ENCODE measurements around the gene ZNF311. TPM values are rescaled to one million over a fixed set of nuclear protein-coding genes. Genes with fewer than 3 reads are reported as not detected.

ZNF311 gene
- total and polyA plus RNA-seq, 2 of the 13 experiments (the other 11 are each of a cell fraction or from before 2014, with no cell fraction given) = not detected

DNA sequence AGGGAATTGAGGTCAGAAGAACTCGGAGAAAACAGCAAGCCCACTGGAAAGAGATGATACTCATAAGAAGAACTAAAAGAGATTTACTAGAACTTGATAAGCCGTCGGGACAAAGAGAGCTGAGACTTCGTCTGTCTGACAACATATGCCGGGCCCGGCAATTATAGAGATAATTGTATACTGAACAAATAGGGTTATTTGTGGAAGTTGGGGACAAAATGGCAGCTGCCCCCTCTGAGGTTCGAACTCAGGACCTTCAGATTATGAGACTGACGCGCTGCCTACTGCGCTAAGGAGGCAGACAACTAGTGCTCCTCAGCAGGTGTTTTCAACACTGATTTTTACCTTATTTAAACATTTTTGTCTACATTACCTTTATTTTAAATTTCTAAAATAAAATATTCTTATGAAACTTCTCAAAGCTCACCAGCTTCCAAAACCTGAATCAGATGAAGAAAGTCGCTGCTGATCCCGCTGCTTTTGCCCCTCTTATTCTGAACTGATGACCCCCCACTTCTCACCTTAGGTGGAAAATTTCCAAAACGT lies 52.0 kb downstream of the ZNF311 start (continued):
- TF ChIP-seq, protein P1, sequence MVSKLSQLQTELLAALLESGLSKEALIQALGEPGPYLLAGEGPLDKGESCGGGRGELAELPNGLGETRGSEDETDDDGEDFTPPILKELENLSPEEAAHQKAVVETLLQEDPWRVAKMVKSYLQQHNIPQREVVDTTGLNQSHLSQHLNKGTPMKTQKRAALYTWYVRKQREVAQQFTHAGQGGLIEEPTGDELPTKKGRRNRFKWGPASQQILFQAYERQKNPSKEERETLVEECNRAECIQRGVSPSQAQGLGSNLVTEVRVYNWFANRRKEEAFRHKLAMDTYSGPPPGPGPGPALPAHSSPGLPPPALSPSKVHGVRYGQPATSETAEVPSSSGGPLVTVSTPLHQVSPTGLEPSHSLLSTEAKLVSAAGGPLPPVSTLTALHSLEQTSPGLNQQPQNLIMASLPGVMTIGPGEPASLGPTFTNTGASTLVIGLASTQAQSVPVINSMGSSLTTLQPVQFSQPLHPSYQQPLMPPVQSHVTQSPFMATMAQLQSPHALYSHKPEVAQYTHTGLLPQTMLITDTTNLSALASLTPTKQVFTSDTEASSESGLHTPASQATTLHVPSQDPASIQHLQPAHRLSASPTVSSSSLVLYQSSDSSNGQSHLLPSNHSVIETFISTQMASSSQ (IDR thresholded peaks at IDR 0.05; ENCODE audit: low read depth) = 0 out of 2 replicates have a peak, but pooled peaks have one; percentile 46
- TF ChIP-seq, protein P1 (CRISPR knock-in tag; IDR thresholded peaks at IDR 0.05; ENCODE audit: borderline replicate concordance) = no peak
- TF ChIP-seq, protein P2, sequence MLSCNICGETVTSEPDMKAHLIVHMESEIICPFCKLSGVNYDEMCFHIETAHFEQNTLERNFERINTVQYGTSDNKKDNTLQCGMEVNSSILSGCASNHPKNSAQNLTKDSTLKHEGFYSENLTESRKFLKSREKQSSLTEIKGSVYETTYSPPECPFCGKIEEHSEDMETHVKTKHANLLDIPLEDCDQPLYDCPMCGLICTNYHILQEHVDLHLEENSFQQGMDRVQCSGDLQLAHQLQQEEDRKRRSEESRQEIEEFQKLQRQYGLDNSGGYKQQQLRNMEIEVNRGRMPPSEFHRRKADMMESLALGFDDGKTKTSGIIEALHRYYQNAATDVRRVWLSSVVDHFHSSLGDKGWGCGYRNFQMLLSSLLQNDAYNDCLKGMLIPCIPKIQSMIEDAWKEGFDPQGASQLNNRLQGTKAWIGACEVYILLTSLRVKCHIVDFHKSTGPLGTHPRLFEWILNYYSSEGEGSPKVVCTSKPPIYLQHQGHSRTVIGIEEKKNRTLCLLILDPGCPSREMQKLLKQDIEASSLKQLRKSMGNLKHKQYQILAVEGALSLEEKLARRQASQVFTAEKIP (CRISPR knock-in tag; IDR thresholded peaks at IDR 0.05; ENCODE audit: borderline replicate concordance) = no peak
- TF ChIP-seq KLF6 (CRISPR knock-in tag; IDR thresholded peaks at IDR 0.05) = peak; percentile 62; the same call in 1 of the 2 replicates
- no peak for TF ChIP-seq ATAD3A (CRISPR knock-in tag; IDR thresholded peaks at IDR 0.05)
- TF ChIP-seq MIXL1 (CRISPR knock-in tag; IDR thresholded peaks at IDR 0.05) = peak; percentile 94
- TF ChIP-seq, protein P3, sequence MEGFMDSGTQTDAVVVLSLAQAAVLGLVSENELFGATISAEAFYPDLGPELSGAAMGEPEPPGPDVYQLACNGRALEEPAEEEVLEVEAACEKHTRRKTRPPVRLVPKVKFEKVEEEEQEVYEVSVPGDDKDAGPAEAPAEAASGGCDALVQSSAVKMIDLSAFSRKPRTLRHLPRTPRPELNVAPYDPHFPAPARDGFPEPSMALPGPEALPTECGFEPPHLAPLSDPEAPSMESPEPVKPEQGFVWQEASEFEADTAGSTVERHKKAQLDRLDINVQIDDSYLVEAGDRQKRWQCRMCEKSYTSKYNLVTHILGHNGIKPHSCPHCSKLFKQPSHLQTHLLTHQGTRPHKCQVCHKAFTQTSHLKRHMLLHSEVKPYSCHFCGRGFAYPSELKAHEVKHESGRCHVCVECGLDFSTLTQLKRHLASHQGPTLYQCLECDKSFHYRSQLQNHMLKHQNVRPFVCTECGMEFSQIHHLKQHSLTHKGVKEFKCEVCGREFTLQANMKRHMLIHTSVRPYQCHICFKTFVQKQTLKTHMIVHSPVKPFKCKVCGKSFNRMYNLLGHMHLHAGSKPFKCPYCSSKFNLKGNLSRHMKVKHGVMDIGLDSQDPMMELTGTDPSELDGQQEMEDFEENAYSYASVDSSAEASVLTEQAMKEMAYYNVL (CRISPR knock-in tag; IDR thresholded peaks at IDR 0.05; ENCODE audit: borderline replicate concordance) = no peak
- peak; percentile 66 for TF ChIP-seq KDM2A (CRISPR knock-in tag; IDR thresholded peaks at IDR 0.05; ENCODE audit: borderline replicate concordance, low read depth)
- 0 out of 2 replicates have a peak, but pooled peaks have one; percentile 47 for TF ChIP-seq HDAC1 (CRISPR knock-in tag; IDR thresholded peaks at IDR 0.05)
- no peak for TF ChIP-seq ZFP36L2 (CRISPR knock-in tag; IDR thresholded peaks at IDR 0.05)
- TF ChIP-seq, protein P4, sequence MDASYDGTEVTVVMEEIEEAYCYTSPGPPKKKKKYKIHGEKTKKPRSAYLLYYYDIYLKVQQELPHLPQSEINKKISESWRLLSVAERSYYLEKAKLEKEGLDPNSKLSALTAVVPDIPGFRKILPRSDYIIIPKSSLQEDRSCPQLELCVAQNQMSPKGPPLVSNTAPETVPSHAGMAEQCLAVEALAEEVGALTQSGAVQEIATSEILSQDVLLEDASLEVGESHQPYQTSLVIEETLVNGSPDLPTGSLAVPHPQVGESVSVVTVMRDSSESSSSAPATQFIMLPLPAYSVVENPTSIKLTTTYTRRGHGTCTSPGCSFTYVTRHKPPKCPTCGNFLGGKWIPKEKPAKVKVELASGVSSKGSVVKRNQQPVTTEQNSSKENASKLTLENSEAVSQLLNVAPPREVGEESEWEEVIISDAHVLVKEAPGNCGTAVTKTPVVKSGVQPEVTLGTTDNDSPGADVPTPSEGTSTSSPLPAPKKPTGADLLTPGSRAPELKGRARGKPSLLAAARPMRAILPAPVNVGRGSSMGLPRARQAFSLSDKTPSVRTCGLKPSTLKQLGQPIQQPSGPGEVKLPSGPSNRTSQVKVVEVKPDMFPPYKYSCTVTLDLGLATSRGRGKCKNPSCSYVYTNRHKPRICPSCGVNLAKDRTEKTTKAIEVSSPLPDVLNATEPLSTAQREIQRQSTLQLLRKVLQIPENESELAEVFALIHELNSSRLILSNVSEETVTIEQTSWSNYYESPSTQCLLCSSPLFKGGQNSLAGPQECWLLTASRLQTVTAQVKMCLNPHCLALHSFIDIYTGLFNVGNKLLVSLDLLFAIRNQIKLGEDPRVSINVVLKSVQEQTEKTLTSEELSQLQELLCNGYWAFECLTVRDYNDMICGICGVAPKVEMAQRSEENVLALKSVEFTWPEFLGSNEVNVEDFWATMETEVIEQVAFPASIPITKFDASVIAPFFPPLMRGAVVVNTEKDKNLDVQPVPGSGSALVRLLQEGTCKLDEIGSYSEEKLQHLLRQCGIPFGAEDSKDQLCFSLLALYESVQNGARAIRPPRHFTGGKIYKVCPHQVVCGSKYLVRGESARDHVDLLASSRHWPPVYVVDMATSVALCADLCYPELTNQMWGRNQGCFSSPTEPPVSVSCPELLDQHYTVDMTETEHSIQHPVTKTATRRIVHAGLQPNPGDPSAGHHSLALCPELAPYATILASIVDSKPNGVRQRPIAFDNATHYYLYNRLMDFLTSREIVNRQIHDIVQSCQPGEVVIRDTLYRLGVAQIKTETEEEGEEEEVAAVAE (CRISPR knock-in tag; IDR thresholded peaks at IDR 0.05; ENCODE audit: borderline replicate concordance) = 0 out of 2 replicates have a peak, but pooled peaks have one; percentile 13
- no peak for TF ChIP-seq ZNF775 (CRISPR knock-in tag; IDR thresholded peaks at IDR 0.05; ENCODE audit: borderline replicate concordance)
- peak; percentile 65; the same call in 1 of the 2 replicates for TF ChIP-seq AHR (CRISPR knock-in tag; IDR thresholded peaks at IDR 0.05)
- TF ChIP-seq CREM (IDR thresholded peaks at IDR 0.05) = peak; percentile 30; the same call in 1 of the 2 replicates
- TF ChIP-seq CREM (CRISPR knock-in tag; IDR thresholded peaks at IDR 0.05) = no peak
- peak; percentile 82; the same call in 1 of the 2 replicates for TF ChIP-seq TOE1 (CRISPR knock-in tag; IDR thresholded peaks at IDR 0.05)
- no peak for TF ChIP-seq HNRNPLL (IDR thresholded peaks at IDR 0.05; ENCODE audit: low read depth, low read length, poor library complexity, severe bottlenecking)
